Nephron progenitor cell (in vitro differentiated cells): ENCODE measurements around the gene GAPVD1.

Experiments
- DNase-seq: peaks from one replicate; pipeline ENCODE4 v3.0.0; 2021
- H3K27ac Mint-ChIP-seq: 2 replicates; pipeline ENCODE4 v1.8.0; 2021; ENCODE audit warnings: mild to moderate bottlenecking, moderate library complexity, mixed read lengths
- H3K27me3 Mint-ChIP-seq: 2 replicates; pipeline ENCODE4 v1.8.0; 2021; ENCODE audit warnings: mild to moderate bottlenecking, low read depth, mixed read lengths; ENCODE audit not compliant: poor library complexity
- H3K36me3 Mint-ChIP-seq: 2 replicates; pipeline ENCODE4 v1.8.0; 2021; ENCODE audit warnings: low read depth, mixed read lengths
- H3K4me1 Mint-ChIP-seq: 2 replicates; pipeline ENCODE4 v1.8.0; 2021; ENCODE audit warnings: mixed read lengths
- H3K4me3 Mint-ChIP-seq: 2 replicates; pipeline ENCODE4 v1.8.0; 2021; ENCODE audit warnings: mild to moderate bottlenecking, moderate library complexity, mixed read lengths
- H3K9me3 Mint-ChIP-seq: 2 replicates; pipeline ENCODE4 v1.8.0; 2021; ENCODE audit warnings: mild to moderate bottlenecking, moderate library complexity, mixed read lengths
- CTCF ChIP-seq: fragments of 200-600 bp; sonication (generic); IDR thresholded peaks from 2 replicates; pipeline ENCODE4 v1.5.0; 2021; ENCODE audit warnings: antibody characterized with exemption

The GAPVD1 gene

GRCh38 chr9:125415583-125416460 is 154.2 kb downstream of the GAPVD1 start:
- Mint-ChIP-seq H3K36me3 (no peaks in the 10 kb centered on the region), H3K27me3 (peaks cover 14% of the 10 kb centered on the region), H3K27ac (peak overlapping the region; percentile 64), H3K9me3 (no peaks in the 10 kb centered on the region), H3K4me3 (no peak overlapping the region), H3K4me1 (peaks cover 14% of the 10 kb centered on the region)
- no peak for DNase-seq
- TF ChIP-seq CTCF: no peak

GRCh38 chr9:125416517-125416916 is 154.9 kb downstream of the GAPVD1 start:
- no peak for TF ChIP-seq CTCF
- no peak for DNase-seq
- Mint-ChIP-seq H3K4me1 (peaks cover 14% of the 10 kb centered on the region), H3K36me3 (no peaks in the 10 kb centered on the region), H3K27ac (no peak overlapping the region), H3K9me3 (no peaks in the 10 kb centered on the region), H3K4me3 (no peak overlapping the region), H3K27me3 (peaks cover 11% of the 10 kb centered on the region)
